Fibroblast of the aortic adventitia (primary cell): ENCODE results near the gene SOX10. TPM values are rescaled to one million over a fixed set of nuclear protein-coding genes. Genes with fewer than 3 reads are reported as not detected.

Source experiments
- DNase-seq: peaks from one replicate; pipeline ENCODE4 v3.0.0-alpha.2; 2010; ENCODE audit warnings: low read depth
- H3K4me3 ChIP-seq: 2 replicates; pipeline ENCODE4 v1.5.1; 2011; ENCODE audit warnings: low read depth, mild to moderate bottlenecking, control low read depth, low read length, moderate library complexity
- total RNA-seq: library from RNA; depleted of rRNA; stranded (reverse); fragments of >200 nt; gene quantifications from 2 replicates; pipeline ENCODE4 v1.2.3, GENCODE V29; 2012; ENCODE audit warnings: low replicate concordance
- TF ChIP-seq, protein P1 (sequence below): IDR thresholded peaks from 2 replicates; pipeline ENCODE4 v1.5.1; 2011; ENCODE audit warnings: mild to moderate bottlenecking, low read length, control low read depth, inconsistent platforms; ENCODE audit not compliant: insufficient read depth

The SOX10 gene
- total RNA-seq, 1 donor = not detected

GRCh38 chr22:37989146-37990045 is 5.0 kb upstream of the SOX10 start:
- TF ChIP-seq, protein P1, sequence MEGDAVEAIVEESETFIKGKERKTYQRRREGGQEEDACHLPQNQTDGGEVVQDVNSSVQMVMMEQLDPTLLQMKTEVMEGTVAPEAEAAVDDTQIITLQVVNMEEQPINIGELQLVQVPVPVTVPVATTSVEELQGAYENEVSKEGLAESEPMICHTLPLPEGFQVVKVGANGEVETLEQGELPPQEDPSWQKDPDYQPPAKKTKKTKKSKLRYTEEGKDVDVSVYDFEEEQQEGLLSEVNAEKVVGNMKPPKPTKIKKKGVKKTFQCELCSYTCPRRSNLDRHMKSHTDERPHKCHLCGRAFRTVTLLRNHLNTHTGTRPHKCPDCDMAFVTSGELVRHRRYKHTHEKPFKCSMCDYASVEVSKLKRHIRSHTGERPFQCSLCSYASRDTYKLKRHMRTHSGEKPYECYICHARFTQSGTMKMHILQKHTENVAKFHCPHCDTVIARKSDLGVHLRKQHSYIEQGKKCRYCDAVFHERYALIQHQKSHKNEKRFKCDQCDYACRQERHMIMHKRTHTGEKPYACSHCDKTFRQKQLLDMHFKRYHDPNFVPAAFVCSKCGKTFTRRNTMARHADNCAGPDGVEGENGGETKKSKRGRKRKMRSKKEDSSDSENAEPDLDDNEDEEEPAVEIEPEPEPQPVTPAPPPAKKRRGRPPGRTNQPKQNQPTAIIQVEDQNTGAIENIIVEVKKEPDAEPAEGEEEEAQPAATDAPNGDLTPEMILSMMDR = no peak
- DNase-seq = no peak
- no peak overlapping the region for H3K4me3 ChIP-seq

DNA sequence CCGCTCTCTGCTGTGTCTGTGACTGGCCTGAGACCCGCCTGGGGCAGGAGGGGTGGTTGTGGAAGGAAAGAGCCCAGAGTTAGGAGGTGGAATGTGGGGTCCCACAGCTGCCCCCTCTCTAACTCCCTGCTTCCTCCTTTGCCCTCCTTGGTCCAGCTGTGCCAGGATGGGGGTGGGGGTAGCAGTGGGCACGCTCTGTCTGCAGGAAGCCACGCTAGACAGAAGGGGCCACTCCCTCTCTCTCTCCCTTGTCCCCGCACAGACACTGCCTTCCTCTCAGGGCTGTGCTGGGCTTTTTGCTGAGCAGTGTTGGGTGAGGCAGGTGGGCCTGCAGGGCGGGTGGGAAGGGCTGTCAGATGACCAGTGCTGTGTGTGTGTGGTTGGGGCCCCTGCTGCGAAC is 2.0 kb upstream of the SOX10 start:
- TF ChIP-seq, protein P1 = no peak
- DNase-seq = no peak
- H3K4me3 ChIP-seq = no peak overlapping the region

- TF ChIP-seq, protein P1 = no peak
- no peak overlapping the region for H3K4me3 ChIP-seq
- no peak for DNase-seq
These were observed 1.5 kb upstream of the SOX10 start for GRCh38 chr22:37985751-37986281.

- no peak for DNase-seq
- TF ChIP-seq, protein P1 = no peak
- H3K4me3 ChIP-seq = no peak overlapping the region
These were observed 763 bp upstream of the SOX10 start for GRCh38 chr22:37985050-37985585.

DNA sequence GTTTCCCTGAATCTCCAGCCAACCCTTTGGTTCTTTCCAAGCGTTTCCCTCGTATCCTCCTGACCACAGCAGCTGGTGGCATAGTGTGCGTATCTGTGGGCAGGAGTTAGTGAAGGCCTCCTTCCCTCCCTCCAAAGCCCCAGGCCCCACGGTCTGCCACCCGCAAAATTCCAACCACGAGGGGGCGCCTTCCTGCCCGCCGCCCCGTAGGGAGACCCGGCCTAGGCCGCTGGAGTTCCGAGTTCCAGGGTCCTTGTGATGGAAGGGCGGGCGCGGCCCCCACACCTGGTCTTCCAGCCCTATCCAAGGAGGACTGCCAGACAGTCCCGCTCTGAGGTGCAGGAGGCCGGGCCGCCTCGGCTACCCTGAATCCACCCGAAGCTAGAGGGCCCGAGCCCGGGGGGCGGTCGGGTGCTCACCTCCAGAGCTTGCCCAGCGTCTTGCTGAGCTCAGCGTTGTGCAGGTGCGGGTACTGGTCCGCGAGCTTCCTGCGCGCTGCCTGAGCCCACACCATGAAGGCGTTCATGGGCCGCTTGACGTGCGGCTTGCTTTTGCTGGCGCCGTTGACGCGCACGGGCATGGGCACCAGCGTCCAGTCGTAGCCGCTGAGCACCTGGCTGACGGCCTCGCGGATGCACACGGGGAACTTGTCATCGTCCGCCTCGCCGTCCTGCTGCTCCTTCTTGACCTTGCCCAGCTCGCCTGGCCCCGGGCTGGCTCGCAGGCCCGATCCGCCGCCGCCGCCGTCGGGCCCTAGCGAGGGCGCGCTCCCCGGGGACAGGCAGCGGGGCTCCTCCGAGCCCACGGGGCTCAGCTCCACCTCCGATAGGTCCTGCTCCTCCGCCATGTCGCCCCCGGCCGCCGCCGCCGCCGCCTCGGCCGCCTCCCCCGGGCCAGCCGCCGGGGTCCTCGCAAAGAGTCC is 1.2 kb downstream of the SOX10 start:
- no peak overlapping the region for H3K4me3 ChIP-seq
- no peak for DNase-seq
- TF ChIP-seq, protein P1 = no peak

GRCh38 chr22:37982151-37982785 is 2.1 kb downstream of the SOX10 start:
- DNase-seq = no peak
- no peak overlapping the region for H3K4me3 ChIP-seq
- TF ChIP-seq, protein P1 = no peak
